Ramos (cell line): Measurements from ENCODE around the gene OTULINL.
"Not testable (repeated sequence)": the region's sequence is repeated elsewhere in the genome, so short reads cannot be mapped to it uniquely, and the experiment has no call there.

ENCODE experiments used
- in situ Hi-C: fragments of 300-500 bp; cut with MboI; formaldehyde crosslinking; loops from one replicate; pipeline ENCODE4 v1.14.3; 2022; ENCODE audit warnings: low sequenced_read_pairs; ENCODE audit not compliant: unreplicated experiment

OTULINL gene

DNA sequence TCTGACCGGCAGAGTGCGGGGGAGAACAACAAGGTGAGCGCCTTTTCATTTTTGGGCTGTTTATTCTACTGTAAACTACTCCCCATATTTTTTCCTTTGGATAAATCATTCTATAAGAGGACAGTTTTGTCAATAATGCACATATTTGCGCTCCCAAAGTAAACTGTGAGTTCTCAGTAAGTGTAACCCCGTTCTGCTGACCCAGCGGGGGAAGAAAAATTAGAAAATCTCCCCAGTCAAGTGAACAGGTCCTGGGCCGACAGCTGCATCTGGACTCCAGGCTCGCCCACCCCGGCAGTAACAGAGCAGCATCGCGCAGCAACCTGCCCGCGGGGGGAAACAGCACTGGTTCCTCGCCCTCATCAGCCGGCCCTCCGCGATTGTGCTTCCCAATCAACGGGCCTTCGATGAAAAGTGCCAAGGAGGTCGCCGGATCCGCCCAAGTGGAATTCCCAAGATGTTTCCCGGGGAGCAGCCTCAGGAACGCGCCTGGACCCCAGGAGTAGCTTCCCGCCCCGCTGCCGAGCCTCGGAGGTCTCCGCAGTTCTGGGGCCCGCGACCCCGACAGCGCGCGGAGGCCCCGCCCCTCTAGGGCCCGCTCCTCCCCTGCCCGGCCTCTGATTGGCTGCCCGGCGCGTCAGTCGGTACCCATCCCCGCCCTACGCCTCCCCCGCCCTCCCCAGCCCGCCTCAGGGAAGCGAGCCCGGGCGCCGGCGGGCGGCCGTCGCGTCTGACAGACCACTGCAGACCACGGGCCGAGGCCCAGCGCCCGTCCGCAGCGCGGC lies at the start of gene OTULINL:
Gene OTULINL (plus strand): TSS at position 687 of the 785 bp plus-strand sequence. CDS start 103 bp downstream, outside the sequence.
- in situ Hi-C loops: no loop called here

DNA sequence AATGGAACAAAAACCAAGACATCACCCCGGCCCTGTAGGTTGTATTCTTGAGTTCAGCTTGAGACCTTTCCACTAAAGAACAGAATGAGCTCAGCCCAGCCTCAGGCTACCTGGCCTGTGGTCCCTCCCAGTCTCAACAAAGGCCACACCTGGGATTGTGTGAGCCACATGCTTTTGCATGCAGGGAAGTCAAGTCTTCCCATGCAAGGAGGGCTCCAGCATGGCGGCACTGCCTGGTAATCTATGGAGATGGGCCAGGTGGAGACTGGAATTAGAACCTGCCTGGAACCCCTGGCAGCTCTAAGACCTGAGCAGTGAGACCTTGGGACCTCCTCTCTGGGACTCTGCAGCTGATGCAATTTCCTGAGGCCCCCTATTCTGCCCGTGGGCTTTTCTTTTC lies 49.4 kb upstream of the OTULINL start:
- in situ Hi-C loops: no loop called here

DNA sequence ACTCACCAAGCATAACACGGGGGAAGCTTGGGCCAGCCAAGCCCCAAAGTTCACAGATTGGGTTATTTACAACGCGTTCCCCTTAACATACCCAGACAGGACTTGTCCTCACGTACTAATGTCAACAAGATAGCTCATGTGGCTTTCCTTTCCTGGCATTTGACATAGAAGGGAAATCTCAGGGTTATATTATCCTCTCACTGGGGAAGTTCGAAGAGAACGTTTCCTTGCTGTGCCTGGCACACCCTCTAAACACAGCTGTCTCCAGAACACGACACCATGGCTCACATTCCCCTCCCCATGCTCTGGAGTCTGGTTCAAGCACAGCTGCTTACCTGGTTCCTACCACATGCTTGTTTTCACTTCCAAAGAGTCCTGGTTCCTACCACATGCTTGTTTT lies 46.8 kb upstream of the OTULINL start:
- in situ Hi-C loops: no loop called here

DNA sequence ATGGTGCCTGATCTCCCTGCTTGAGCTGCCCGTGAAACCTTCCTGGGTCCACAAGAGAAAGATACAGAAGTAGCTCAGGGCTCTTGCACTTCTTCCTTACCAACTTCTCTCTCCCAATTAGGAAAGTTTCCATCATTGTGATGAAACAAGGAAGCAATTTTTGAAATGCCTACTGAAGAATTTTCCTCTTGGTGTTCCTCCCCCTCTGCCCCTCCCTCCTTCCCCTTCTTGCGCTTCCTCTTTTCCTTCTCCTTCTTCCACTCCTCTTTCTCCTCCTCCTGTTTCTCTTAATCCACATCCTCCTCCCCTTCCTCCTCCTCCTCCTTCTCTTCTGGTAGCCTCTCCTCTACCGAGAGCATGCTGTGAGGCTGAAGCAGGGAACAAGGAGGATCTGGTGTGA lies 36.3 kb upstream of the OTULINL start:
- in situ Hi-C loops: no loop called here

DNA sequence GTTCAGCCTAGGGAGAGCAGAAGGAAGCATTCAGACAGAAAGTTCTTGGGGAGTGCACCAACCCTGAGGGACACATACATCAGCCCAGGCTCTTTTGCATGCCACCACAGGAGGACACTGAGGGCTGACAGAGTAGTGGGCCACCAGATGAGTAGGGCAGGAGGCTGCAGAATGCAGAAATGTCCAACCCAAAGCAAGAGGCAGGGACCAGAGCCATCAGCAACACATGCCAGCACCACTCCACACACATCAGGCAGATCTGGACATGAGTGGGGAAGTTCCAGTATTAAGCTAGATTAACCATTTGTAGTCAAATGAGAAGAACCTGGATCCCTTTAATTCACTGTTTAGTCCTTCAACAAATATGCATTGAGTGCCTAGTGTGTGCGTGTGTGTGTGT lies 35.7 kb upstream of the OTULINL start:
- in situ Hi-C loops: no loop called here

DNA sequence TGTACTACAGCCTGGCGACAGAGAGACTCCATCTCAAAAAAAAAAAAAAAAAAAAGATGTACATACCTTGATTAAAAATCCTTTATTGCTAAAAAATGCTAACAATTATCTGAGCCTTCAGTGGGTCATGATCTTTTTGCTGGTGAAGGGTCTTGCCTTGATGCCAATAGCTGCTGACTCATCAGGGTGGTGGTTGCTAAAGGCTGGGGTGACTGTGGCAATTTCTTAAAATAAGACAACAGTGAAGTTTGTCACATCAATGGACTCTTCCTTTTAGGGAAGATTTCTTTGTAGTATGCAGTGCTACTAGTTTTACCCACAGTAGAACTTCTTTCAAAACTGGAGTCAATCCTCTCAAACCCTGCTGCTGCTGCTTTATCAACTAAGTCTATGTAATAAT lies 33.9 kb upstream of the OTULINL start:
- in situ Hi-C loops: no loop called here

DNA sequence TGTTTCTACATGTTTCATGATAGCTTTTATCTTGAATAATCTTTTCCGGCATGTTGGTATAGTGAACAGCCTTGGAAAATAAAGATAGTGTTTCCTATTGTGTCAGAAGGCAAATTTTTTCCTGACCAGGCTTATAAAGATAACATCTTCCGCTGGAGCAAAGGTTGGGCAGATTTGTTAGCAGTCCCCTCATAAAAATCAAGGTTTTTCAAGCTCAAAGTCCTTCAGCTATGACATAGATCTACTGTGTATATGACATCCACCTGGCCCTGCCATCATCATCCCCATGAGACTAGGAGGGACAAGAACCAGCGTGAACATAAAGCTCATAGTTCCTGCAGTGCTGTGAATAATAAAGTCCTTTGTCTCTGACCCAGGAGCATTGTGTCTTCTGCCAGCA lies 30.4 kb upstream of the OTULINL start:
- in situ Hi-C loops: no loop called here

DNA sequence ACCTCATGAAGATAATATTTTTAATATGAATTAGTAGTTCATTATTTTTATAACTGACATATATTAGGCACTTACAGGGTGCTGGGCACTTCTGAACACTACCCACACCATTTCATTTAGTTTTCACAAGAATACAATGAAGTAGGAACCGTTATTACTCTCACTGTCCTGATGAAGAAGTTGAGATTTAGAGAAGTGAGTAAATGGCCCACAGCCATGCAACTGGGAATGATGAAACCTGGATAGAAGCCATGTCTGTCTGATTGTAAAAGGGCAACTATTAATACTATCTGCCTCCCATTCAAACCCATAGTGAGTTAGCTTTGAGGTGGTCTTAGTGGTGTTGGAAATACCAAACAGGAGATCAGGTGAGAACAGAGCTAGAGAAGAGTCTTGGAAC lies 29.6 kb upstream of the OTULINL start:
- in situ Hi-C loops: no loop called here

DNA sequence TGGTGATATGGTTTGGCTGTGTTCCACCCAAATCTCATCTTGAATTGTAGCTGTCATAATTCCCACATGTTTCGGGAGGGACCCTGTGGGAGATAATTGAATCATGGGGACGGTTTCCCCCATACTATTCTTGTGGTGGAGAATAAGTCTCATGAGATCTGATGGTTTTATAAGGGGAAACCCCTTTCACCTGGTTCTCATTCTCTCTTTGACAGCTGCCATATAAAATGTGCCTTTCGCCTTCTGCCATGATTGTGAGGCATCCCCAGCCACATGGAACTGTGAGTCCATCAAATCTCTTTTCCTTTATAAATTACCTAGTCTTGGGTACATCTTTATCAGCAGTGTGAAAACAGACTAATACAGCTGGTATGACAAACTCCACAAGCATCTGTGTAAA lies 27.3 kb upstream of the OTULINL start:
- in situ Hi-C loops: not testable (repeated sequence)

DNA sequence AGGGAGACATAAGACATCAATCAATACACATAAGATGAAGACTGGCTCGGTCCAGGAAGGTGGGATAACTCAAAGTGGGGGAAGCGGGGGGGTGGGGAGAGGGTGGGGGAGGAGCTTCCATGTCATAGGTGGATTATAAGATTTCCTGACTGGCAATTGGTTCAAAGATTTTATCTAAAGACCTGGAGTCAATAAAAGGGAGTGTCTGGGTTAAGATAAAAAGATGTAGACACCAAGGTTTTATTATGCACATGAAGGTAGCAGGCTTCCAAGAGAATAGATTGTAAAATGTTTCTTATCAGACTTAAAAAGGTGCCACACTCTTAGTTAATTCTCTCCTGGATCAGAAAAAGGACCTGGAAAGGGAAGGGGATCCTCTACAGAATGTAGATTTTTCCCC lies 25.6 kb upstream of the OTULINL start:
- in situ Hi-C loops: no loop called here

DNA sequence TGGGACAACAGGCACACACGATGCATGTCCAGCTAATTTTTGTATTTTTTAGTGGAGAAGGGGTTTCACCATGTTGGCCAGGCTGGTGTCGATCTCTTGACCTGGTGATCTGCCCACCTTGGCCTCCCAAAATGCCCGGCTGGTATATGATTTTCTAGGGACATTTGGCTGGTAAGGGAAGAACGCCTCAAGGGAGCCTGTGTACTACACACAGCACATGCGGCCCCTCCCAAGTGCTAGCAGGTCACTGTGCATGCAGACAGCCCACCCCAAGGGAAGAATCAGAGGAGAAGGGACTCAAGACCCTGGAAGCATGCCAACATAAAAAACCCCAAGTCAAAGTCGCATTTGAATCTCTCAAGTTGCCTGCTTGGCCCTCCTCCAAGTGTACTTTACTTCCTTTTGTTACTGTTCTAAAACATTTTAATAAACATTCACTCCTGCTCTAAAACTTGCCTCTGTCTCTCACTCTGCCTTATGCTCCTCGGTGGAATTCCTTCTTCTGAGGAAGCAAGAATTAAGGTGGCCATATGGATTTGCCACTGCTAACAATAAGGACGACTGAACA lies 24.3 kb upstream of the OTULINL start:
- in situ Hi-C loops: no loop called here

DNA sequence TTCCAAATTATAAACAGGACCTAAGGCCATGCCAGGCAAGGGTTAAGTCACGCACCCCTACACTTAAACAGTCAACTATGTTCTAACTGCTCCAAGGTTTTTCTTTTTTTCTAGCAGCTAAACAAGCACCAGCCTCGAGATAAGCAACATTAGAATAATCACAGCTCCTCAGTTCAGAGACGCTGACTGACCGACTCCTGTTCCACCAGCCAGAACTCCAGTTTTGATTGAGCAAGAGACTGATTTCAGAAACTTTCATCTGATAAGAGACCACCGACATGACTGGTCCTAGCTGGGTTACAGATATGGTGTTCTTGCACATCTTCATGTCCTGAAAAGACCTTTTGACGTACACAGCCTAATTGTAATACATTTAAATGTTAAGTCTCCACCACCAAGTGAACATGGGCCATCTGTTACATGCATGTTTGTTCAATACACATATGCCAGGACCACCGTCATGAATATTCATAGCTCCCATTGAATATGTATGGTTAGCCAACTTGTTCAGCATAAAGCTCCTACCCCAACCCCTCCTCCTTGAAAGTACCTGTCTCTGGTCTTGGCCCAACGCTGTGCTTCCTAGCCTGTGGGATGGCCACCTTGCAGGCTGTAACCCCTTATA lies 23.7 kb upstream of the OTULINL start:
- in situ Hi-C loops: no loop called here

DNA sequence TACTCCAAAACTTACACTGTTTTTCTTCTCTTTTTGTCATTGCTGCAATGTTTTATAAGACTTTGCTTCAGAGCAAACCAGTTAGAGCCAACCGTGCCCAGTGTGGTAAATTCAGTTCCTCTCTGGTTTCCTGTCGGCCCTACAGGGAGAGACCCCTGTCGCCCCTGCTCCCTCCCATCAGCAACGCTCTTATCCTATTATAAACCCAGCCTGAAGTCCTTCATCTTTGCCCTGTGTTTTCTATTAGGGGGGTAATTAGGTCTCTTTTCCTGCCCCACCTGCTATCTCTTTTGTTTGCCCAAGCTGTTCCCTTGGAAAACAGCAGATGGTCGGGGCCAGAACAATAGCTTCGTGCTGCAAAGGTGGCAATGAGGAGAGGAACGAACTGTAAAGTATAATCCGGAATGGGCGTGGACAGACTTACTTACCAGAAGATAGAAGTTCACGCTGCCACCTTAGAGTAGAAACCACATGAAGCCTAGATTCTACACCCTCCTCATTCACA lies 21.4 kb upstream of the OTULINL start:
- in situ Hi-C loops: no loop called here

DNA sequence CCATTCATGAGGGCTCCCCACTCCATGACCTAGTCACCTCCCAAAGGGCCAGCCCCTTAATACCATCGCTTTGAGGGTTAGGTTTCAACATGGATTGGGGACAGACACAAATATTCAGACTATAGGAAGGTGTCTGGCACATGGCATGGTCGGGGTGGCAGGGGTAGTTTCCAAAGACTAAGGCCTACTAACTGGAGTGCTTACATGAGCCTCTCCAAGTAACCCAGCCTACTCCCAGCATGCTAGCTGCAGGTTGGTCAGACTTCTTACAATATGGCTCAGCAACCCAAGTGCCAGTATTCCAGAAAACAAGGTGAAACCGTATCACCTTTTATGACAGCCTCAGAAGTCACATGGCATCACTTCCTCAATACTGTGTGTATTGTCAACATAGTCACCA lies 19.9 kb upstream of the OTULINL start:
- in situ Hi-C loops: no loop called here

DNA sequence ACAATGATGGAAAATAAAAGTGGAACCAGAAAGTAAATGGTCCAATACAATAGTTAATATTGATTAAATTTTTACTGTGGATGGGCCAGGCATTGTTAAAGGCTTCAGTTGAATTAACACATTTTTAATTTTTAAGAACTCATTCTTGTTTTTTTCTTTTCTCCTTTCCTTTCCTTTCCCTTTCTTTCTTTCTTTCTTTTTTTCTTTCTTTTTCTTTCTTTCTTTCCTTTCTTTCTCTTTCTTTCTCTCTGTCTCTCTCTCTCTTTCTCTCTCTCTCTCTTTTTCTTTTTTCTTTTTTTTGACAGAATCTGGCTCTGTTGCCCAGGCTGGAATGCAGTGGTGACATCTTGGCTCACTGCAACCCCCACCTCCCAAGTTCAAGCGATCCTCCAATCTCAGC lies 13.3 kb upstream of the OTULINL start:
- in situ Hi-C loops: no loop called here

DNA sequence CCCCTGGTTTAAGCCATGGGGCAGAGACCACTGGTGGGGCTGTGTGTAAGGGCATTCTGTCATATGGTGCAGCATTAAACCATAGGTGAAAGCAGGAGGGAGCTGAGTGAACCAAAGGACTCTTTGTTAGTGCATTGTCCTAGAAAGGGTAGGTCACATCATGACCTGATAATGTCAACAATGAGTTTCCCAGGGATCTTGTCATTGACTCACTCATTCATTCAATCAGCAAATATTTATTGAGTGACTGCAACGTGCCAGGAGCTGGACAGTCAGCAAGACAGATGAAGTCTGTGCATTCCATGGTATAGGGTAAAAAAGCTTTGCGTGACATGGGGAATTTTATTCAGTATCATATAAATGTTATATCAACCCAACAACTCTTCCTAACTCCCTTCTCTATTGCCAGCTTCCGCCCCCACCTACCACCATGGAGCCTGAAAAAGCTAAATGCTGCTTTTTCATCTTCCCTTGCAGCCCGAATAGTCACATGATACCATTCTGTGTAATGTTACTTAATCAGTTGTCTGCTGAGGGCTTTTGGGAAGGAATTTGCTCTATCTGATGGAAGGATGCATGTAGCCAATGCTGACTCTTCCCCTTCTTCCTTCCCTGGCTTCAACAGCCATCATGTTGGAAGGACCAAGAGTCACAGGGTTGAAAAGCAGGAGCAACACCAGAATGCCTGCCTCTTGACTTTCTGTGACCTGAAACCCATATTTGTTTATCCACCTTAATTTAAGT lies 11.5 kb upstream of the OTULINL start:
- in situ Hi-C loops: no loop called here

DNA sequence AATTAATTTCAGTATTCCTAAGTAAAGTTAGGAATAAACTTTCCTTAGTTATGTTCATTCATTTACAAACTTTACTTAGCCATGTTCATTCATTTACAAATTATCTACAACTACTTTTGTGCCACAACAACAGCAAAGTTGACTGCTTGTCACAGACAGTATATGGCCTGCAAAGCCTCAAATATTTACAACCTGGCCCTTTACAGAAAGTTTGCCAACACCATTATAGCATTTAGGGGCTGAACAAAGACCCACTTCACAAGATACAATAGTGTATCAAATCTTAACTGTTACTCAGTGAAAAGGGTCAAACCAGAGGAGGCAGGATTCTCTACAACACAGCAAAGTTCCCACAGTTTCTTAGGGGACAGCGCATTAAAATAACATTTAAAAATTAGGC lies 9.7 kb upstream of the OTULINL start:
- in situ Hi-C loops: no loop called here

DNA sequence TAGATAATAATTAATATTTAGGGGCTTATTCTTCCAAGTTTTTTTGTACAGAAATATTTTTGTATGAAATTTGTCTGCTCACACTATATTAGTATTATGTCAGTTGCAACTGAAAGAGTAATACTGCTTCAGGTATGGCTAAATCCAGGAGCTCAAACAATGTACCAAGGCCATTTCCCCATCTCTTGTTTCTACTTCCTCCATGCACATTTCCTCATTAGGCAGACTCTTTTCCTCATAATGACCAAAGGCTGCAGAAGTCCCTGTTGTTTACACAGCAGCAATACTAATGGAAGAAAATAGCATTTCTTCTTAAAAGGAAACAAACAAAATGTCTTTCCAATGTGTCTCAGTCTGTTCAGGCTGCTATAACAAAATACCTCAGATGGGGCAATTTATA lies 9.2 kb upstream of the OTULINL start:
- in situ Hi-C loops: no loop called here

DNA sequence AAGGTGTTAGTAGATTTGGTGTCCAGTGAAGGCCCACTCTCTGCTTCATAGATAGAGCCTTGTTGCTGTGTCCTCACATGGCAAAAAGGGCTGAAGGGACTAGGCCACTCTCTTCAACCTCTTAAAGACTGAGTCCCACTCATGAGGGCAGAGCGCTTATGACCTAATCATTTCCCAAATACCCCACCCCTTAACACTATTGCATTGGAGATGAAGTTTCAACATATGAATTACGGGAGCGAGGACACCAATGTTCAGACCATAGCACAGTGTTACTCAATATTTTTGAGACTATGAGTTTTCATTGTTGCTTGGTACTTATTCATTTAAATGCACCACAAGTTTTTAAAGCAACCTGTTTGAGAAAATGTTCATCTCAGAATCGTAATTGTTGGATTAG lies 8.8 kb upstream of the OTULINL start:
- in situ Hi-C loops: no loop called here

DNA sequence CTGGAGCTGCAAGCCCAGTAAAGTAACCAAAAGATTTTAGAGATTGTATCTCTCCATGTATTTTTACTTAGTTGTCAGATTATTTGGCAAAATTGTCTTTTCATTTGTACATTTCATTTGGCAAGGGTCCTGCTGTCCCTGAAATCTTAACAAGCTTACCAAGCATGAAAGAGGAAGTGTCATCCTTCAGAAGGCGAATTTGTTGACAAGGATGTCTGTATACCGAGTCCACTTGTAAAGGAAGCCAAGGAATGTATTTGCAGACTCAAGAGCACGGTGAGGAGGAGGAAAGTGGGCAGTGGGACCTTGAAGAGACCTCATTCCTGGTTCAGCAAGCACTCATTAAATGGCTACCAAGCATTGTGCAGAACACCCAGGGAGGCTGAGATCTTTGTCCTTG lies 7.5 kb upstream of the OTULINL start:
- in situ Hi-C loops: no loop called here
